ENCODE data around the gene DUSP9. TPM values are rescaled to one million over a fixed set of nuclear protein-coding genes. Genes with fewer than 3 reads are reported as not detected.
A peak's percentile ranks its signal among the peaks of the same experiment; 100 is the strongest.

Gene DUSP9
- total RNA-seq, 1 donor from 2014 or later = 0.21 TPM

- H3K9ac ChIP-seq = no peak overlapping the region
- Mint-ChIP-seq H3K4me1 (peaks cover 19% of the 10 kb centered on the region), H3K27ac (no peak overlapping the region), H3K27me3 (ENCODE audit: insufficient read depth, low read depth) (peaks cover 21% of the 10 kb centered on the region), H3K9me3 (peaks cover 25% of the 10 kb centered on the region), H3K4me3 (no peak overlapping the region), H3K36me3 (no peaks in the 10 kb centered on the region)
- DNase-seq (ENCODE audit: low spot score) = no peak
- H3K4me3 ChIP-seq = no peak overlapping the region
- no peak overlapping the region for H3K27ac ChIP-seq
- H2AFZ ChIP-seq (replicated peaks) = no peak overlapping the region
- no peaks in the 10 kb centered on the region for H3K79me2 ChIP-seq (ENCODE audit: low read depth)
- peaks cover 5% of the 10 kb centered on the region for H3F3A ChIP-seq (ENCODE audit: low read depth)
- H3K27me3 ChIP-seq = peaks cover 49% of the 10 kb centered on the region
- peaks cover 11% of the 10 kb centered on the region for H3K4me1 ChIP-seq
- TF ChIP-seq, protein P1, sequence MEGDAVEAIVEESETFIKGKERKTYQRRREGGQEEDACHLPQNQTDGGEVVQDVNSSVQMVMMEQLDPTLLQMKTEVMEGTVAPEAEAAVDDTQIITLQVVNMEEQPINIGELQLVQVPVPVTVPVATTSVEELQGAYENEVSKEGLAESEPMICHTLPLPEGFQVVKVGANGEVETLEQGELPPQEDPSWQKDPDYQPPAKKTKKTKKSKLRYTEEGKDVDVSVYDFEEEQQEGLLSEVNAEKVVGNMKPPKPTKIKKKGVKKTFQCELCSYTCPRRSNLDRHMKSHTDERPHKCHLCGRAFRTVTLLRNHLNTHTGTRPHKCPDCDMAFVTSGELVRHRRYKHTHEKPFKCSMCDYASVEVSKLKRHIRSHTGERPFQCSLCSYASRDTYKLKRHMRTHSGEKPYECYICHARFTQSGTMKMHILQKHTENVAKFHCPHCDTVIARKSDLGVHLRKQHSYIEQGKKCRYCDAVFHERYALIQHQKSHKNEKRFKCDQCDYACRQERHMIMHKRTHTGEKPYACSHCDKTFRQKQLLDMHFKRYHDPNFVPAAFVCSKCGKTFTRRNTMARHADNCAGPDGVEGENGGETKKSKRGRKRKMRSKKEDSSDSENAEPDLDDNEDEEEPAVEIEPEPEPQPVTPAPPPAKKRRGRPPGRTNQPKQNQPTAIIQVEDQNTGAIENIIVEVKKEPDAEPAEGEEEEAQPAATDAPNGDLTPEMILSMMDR (IDR thresholded peaks at IDR 0.05) = no peak
- TF ChIP-seq EZH2 (IDR thresholded peaks at IDR 0.05) (no peak), EZH2phosphoT487 (IDR thresholded peaks at IDR 0.05) (no peak)
- no peaks in the 10 kb centered on the region for H3K36me3 ChIP-seq
- H4K20me1 ChIP-seq (ENCODE audit: low read depth) = no peaks in the 10 kb centered on the region
- H3K9me3 ChIP-seq (ENCODE audit: low read depth) = no peaks in the 10 kb centered on the region
- no peak overlapping the region for H3K4me2 ChIP-seq
Measured at GRCh38 chrX:153639177-153640044, 7.6 kb upstream of the DUSP9 start.

DNA sequence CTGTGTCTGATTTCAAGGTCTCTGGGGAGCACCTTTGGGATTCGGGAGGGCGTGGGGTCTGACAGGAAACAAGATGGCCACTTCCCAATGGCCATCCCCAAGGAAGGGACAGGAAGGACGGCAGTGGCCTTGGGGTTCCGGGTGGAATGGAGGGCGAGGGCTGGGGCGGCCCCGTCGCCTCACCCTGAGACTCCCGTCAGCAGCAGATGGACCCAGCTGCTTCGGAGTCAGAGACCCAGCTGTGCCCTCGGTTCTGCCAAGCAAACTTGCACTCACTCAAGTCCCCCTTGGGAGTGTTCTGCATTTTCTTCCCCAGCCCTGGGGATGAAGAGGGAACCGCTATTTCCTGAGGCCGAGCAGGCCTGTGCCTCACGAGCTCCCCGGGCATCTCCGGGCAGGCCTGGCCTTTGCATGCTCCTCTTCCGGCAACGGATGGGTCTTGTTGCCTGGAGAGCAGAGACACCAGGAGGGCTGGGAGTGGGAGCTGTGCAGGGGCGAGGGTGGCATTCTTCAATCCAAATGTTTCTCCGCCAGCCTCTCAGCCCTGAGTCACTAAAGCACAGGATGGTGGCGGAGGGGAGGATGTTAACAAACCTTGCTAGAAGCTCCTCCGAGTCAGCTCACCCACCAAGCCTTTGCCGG lies 6.8 kb upstream of the DUSP9 start:
- H3K27me3 ChIP-seq = peaks cover 57% of the 10 kb centered on the region
- TF ChIP-seq EZH2phosphoT487 (IDR thresholded peaks at IDR 0.05) (no peak), EZH2 (IDR thresholded peaks at IDR 0.05) (no peak)
- TF ChIP-seq, protein P1 (IDR thresholded peaks at IDR 0.05) = no peak
- DNase-seq (ENCODE audit: low spot score) = no peak
- no peak overlapping the region for H3K4me3 ChIP-seq
- H3K4me1 ChIP-seq = peaks cover 11% of the 10 kb centered on the region
- H4K20me1 ChIP-seq (ENCODE audit: low read depth) = no peaks in the 10 kb centered on the region
- peaks cover 5% of the 10 kb centered on the region for H3F3A ChIP-seq (ENCODE audit: low read depth)
- H2AFZ ChIP-seq (replicated peaks) = no peak overlapping the region
- no peaks in the 10 kb centered on the region for H3K36me3 ChIP-seq
- H3K79me2 ChIP-seq (ENCODE audit: low read depth) = no peaks in the 10 kb centered on the region
- Mint-ChIP-seq H3K4me1 (peaks cover 14% of the 10 kb centered on the region), H3K4me3 (no peak overlapping the region), H3K27me3 (ENCODE audit: insufficient read depth, low read depth) (peaks cover 27% of the 10 kb centered on the region), H3K27ac (no peak overlapping the region), H3K9me3 (peaks cover 17% of the 10 kb centered on the region), H3K36me3 (no peaks in the 10 kb centered on the region)
- H3K4me2 ChIP-seq = no peak overlapping the region
- H3K27ac ChIP-seq = no peak overlapping the region
- no peaks in the 10 kb centered on the region for H3K9me3 ChIP-seq (ENCODE audit: low read depth)
- no peak overlapping the region for H3K9ac ChIP-seq

GRCh38 chrX:153640736-153641575 lies 6.0 kb upstream of the DUSP9 start:
- Mint-ChIP-seq H3K9me3 (peaks cover 15% of the 10 kb centered on the region), H3K4me3 (peak overlapping the region; percentile 59), H3K36me3 (no peaks in the 10 kb centered on the region), H3K27me3 (ENCODE audit: insufficient read depth, low read depth) (peaks cover 32% of the 10 kb centered on the region), H3K4me1 (peaks cover 14% of the 10 kb centered on the region), H3K27ac (no peak overlapping the region)
- H3K4me1 ChIP-seq = peaks cover 11% of the 10 kb centered on the region
- H3K27ac ChIP-seq = no peak overlapping the region
- peaks cover 5% of the 10 kb centered on the region for H3F3A ChIP-seq (ENCODE audit: low read depth)
- H2AFZ ChIP-seq (replicated peaks) = no peak overlapping the region
- H3K4me2 ChIP-seq = peak overlapping the region; percentile 79
- no peaks in the 10 kb centered on the region for H3K9me3 ChIP-seq (ENCODE audit: low read depth)
- TF ChIP-seq EZH2phosphoT487 (IDR thresholded peaks at IDR 0.05) (no peak), EZH2 (IDR thresholded peaks at IDR 0.05) (no peak)
- TF ChIP-seq, protein P1 (IDR thresholded peaks at IDR 0.05) = no peak
- DNase-seq (ENCODE audit: low spot score) = peak; percentile 36
- no peaks in the 10 kb centered on the region for H3K79me2 ChIP-seq (ENCODE audit: low read depth)
- H3K27me3 ChIP-seq = peaks cover 65% of the 10 kb centered on the region
- H3K36me3 ChIP-seq = no peaks in the 10 kb centered on the region
- peaks cover 2% of the 10 kb centered on the region for H4K20me1 ChIP-seq (ENCODE audit: low read depth)
- no peak overlapping the region for H3K9ac ChIP-seq
- H3K4me3 ChIP-seq = no peak overlapping the region
